Mesenchymal stem cell (in vitro differentiated cells and primary cell): Measurements from ENCODE around the gene LARP1.

Experiments used
- DNase-seq: peaks from one replicate; pipeline ENCODE4 v3.0.0-alpha.2; 2013
- H2AFZ ChIP-seq: one replicate; pipeline ENCODE4 v1.6.1; 2013; ENCODE audit warnings: low read depth, mild to moderate bottlenecking, control low read depth, inconsistent platforms, low read length, moderate library complexity
- H2AK5ac ChIP-seq: 2 replicates; pipeline ENCODE4 v1.6.1; 2013; ENCODE audit warnings: low read length, moderate library complexity, mild to moderate bottlenecking, inconsistent platforms; ENCODE audit not compliant: severe bottlenecking
- H2BK120ac ChIP-seq: one replicate; pipeline ENCODE4 v1.6.1; 2013; ENCODE audit warnings: low read depth, mild to moderate bottlenecking, inconsistent platforms, low read length, moderate library complexity
- H2BK12ac ChIP-seq, 2 experiments: one replicate each; pipeline ENCODE4 v1.6.1; 2013; ENCODE audit warnings: inconsistent platforms in 2 of 2, low read length in 2 of 2, mild to moderate bottlenecking in 2 of 2, moderate library complexity in 2 of 2, control low read depth in 1 of 2
- H2BK15ac ChIP-seq: one replicate; pipeline ENCODE4 v1.6.1; 2013; ENCODE audit warnings: mild to moderate bottlenecking, low read depth, inconsistent platforms; ENCODE audit not compliant: poor library complexity, severe bottlenecking
- H2BK5ac ChIP-seq: 2 replicates; pipeline ENCODE4 v1.6.1; 2013; ENCODE audit warnings: low read depth, mild to moderate bottlenecking, low read length, control low read depth, inconsistent platforms; ENCODE audit not compliant: poor library complexity, severe bottlenecking
- H3K14ac ChIP-seq, 2 experiments: one replicate each; pipeline ENCODE4 v1.6.1; 2013; ENCODE audit warnings: inconsistent platforms in 2 of 2, low read length in 2 of 2, control low read depth in 1 of 2, mild to moderate bottlenecking in 1 of 2, moderate library complexity in 1 of 2
- H3K18ac ChIP-seq, 2 experiments: one replicate each; pipeline ENCODE4 v1.6.1; 2013; ENCODE audit warnings: inconsistent platforms in 2 of 2, low read length in 2 of 2, control low read depth in 1 of 2, low read depth in 1 of 2, mild to moderate bottlenecking in 1 of 2
- H3K23ac ChIP-seq, 2 experiments: one replicate each; pipeline ENCODE4 v1.6.1; 2013; ENCODE audit warnings: inconsistent platforms in 2 of 2, low read length in 2 of 2, mild to moderate bottlenecking in 2 of 2, moderate library complexity in 2 of 2, control low read depth in 1 of 2
- H3K27ac ChIP-seq: 2 replicates; pipeline ENCODE4 v1.5.1; 2013; ENCODE audit warnings: mild to moderate bottlenecking, moderate library complexity, low read length, control low read depth, inconsistent platforms; ENCODE audit not compliant: poor library complexity, severe bottlenecking
- H3K27me3 ChIP-seq, 2 experiments: 2 replicates each; pipeline versions ENCODE4 v1.6.1 to v1.7.0; 2013; ENCODE audit warnings: low read length in 2 of 2, mild to moderate bottlenecking in 2 of 2, moderate library complexity in 2 of 2, control low read depth in 1 of 2, inconsistent platforms in 1 of 2; ENCODE audit not compliant: control insufficient read depth in 1 of 2, insufficient read depth in 1 of 2
- H3K36me3 ChIP-seq, 2 experiments: 2 replicates each; pipeline versions ENCODE4 v1.6.1 to v1.7.0; 2013; ENCODE audit warnings: low read length in 2 of 2, control low read depth in 1 of 2, inconsistent platforms in 1 of 2, low read depth in 1 of 2, mild to moderate bottlenecking in 1 of 2; ENCODE audit not compliant: insufficient read depth in 2 of 2, control insufficient read depth in 1 of 2
- H3K4ac ChIP-seq, 2 experiments: one replicate each; pipeline ENCODE4 v1.6.1; 2013; ENCODE audit warnings: inconsistent platforms in 2 of 2, low read length in 2 of 2, mild to moderate bottlenecking in 2 of 2, moderate library complexity in 2 of 2, control low read depth in 1 of 2, low read depth in 1 of 2
- H3K4me1 ChIP-seq: 2 replicates; pipeline ENCODE4 v1.6.1; 2013; ENCODE audit warnings: low read depth, low read length, control low read depth; ENCODE audit not compliant: control insufficient read depth, insufficient read depth
- H3K4me2 ChIP-seq: 2 replicates; pipeline ENCODE4 v1.6.1; 2013; ENCODE audit warnings: low read length, mild to moderate bottlenecking, inconsistent platforms; ENCODE audit not compliant: poor library complexity, severe bottlenecking
- H3K4me3 ChIP-seq, 2 experiments: 2 replicates each; pipeline versions ENCODE4 v1.5.1 to v1.7.0; 2013; ENCODE audit warnings: low read length in 2 of 2, mild to moderate bottlenecking in 2 of 2, control low read depth in 1 of 2, low read depth in 1 of 2; ENCODE audit not compliant: insufficient read depth in 1 of 2
- H3K79me1 ChIP-seq: replicated peaks from 2 replicates; pipeline ENCODE4 v1.6.1; 2013; ENCODE audit warnings: mild to moderate bottlenecking, control low read depth, low read length, inconsistent platforms; ENCODE audit not compliant: poor library complexity, severe bottlenecking
- H3K9ac ChIP-seq: 2 replicates; pipeline ENCODE4 v1.7.0; 2013; ENCODE audit warnings: mild to moderate bottlenecking, low read length, moderate library complexity
- H3K9me3 ChIP-seq: 2 replicates; pipeline ENCODE4 v1.7.0; 2013; ENCODE audit warnings: mild to moderate bottlenecking, low read length; ENCODE audit not compliant: control insufficient read depth
- H4K8ac ChIP-seq: one replicate; pipeline ENCODE4 v1.6.1; 2013; ENCODE audit warnings: inconsistent platforms, mild to moderate bottlenecking, low read length, moderate library complexity
- H4K91ac ChIP-seq: one replicate; pipeline ENCODE4 v1.6.1; 2013; ENCODE audit warnings: mild to moderate bottlenecking, low read length, inconsistent platforms
- WGBS: methylation state at CpG from one replicate; pipeline ENCODE4 v1.1.7; 2013; ENCODE audit warnings: mixed read lengths; 5-methylcytosine and 5-hydroxymethylcytosine counted together

LARP1 gene

GRCh38 chr5:154829181-154829588, 74.0 kb downstream of the LARP1 start:
- H3K27ac ChIP-seq = no peak overlapping the region
- WGBS = 86% methylated on average over 2 of the region's 2 CpGs

GRCh38 chr5:154829589-154830218, 74.5 kb downstream of the LARP1 start:
- H3K23ac ChIP-seq = no peak overlapping the region
- H2BK12ac ChIP-seq = no peak overlapping the region
- H3K4me2 ChIP-seq = no peak overlapping the region
- H3K4me1 ChIP-seq = peaks cover 5% of the 10 kb centered on the region
- H3K4me3 ChIP-seq = no peak overlapping the region
- H3K14ac ChIP-seq = no peak overlapping the region
- H3K4ac ChIP-seq = no peak overlapping the region
- no peak overlapping the region for H2BK120ac ChIP-seq
- H3K27me3 ChIP-seq = no peaks in the 10 kb centered on the region
- H4K8ac ChIP-seq = no peak overlapping the region
- DNase-seq = no peak
- H3K9ac ChIP-seq = no peak overlapping the region
- no peak overlapping the region for H2AK5ac ChIP-seq
- H2BK15ac ChIP-seq = no peak overlapping the region
- no peak overlapping the region for H3K27ac ChIP-seq
- WGBS = 83% methylated on average over 4 of the region's 4 CpGs
- H3K79me1 ChIP-seq = peaks cover 2% of the 10 kb centered on the region
- no peaks in the 10 kb centered on the region for H3K9me3 ChIP-seq
- H2BK5ac ChIP-seq = no peak overlapping the region
- H2AFZ ChIP-seq = no peak overlapping the region
- peaks cover 24 to 53% of the 10 kb centered on the region in 2 experiments for H3K36me3 ChIP-seq
- H4K91ac ChIP-seq = no peak overlapping the region
- no peak overlapping the region for H3K18ac ChIP-seq

More at GRCh38 chr5:154829181-154829588, 74.0 kb downstream of the LARP1 start:
- Histone ChIP-seq H4K8ac (no peak overlapping the region), H2AFZ (no peak overlapping the region), H3K23ac (no peak overlapping the region), H3K27me3 (no peaks in the 10 kb centered on the region), H2BK12ac (no peak overlapping the region), H3K4ac (no peak overlapping the region), H2BK120ac (no peak overlapping the region), H3K4me3 (no peak overlapping the region), H3K36me3 (peaks cover 25 to 58% of the 10 kb centered on the region in 2 experiments), H2AK5ac (no peak overlapping the region), H3K79me1 (peaks cover 2% of the 10 kb centered on the region), H3K9ac (no peak overlapping the region), H3K4me1 (peaks cover 3% of the 10 kb centered on the region), H3K4me2 (no peak overlapping the region), H3K18ac (no peak overlapping the region), H3K9me3 (no peaks in the 10 kb centered on the region), H2BK15ac (no peak overlapping the region), H3K14ac (no peak overlapping the region), H4K91ac (no peak overlapping the region), H2BK5ac (no peak overlapping the region)
- DNase-seq = no peak

GRCh38 chr5:154830219-154830595, 75.0 kb downstream of the LARP1 start:
- Histone ChIP-seq H3K4me3 (no peak overlapping the region), H2BK120ac (no peak overlapping the region), H3K23ac (no peak overlapping the region), H4K8ac (no peak overlapping the region), H3K4me1 (peaks cover 7% of the 10 kb centered on the region), H3K4ac (no peak overlapping the region), H3K4me2 (no peak overlapping the region), H3K36me3 (peaks cover 26 to 52% of the 10 kb centered on the region in 2 experiments), H3K14ac (no peak overlapping the region), H4K91ac (no peak overlapping the region), H3K27ac (no peak overlapping the region), H2BK12ac (no peak overlapping the region), H2AFZ (no peak overlapping the region), H3K27me3 (no peaks in the 10 kb centered on the region), H3K18ac (no peak overlapping the region), H3K9me3 (no peaks in the 10 kb centered on the region), H2BK15ac (no peak overlapping the region), H2BK5ac (no peak overlapping the region), H3K79me1 (peaks cover 2% of the 10 kb centered on the region), H3K9ac (no peak overlapping the region), H2AK5ac (no peak overlapping the region)
- WGBS = 97% methylated on average over 7 of the region's 7 CpGs
- DNase-seq = no peak

GRCh38 chr5:154830596-154830995, 75.4 kb downstream of the LARP1 start:
- Histone ChIP-seq H3K79me1 (peaks cover 2% of the 10 kb centered on the region), H2BK12ac (no peak overlapping the region), H2BK5ac (no peak overlapping the region), H2BK120ac (no peak overlapping the region), H2BK15ac (no peak overlapping the region), H3K9ac (no peak overlapping the region), H3K27ac (no peak overlapping the region), H3K9me3 (no peaks in the 10 kb centered on the region), H2AK5ac (no peak overlapping the region), H3K23ac (no peak overlapping the region), H4K91ac (no peak overlapping the region), H4K8ac (no peak overlapping the region), H3K36me3 (peaks cover 26 to 51% of the 10 kb centered on the region in 2 experiments), H3K18ac (no peak overlapping the region), H3K4ac (no peak overlapping the region), H3K4me1 (peaks cover 7% of the 10 kb centered on the region), H3K14ac (no peak overlapping the region), H2AFZ (no peak overlapping the region), H3K4me2 (no peak overlapping the region), H3K27me3 (no peaks in the 10 kb centered on the region), H3K4me3 (no peak overlapping the region)
- 91% methylated on average over 4 of the region's 4 CpGs for WGBS
- no peak for DNase-seq
